ENCODE measurements around the gene RPL29.
"Not testable (repeated sequence)": the region's sequence is repeated elsewhere in the genome, so short reads cannot be mapped to it uniquely, and the experiment has no call there.

Gene RPL29

GRCh38 chr3:51995346-51996163 is at the start of gene RPL29:
Gene RPL29 (minus strand): TSS chr3:51995895. CDS start chr3:51995461, 434 bp downstream.
- peak; percentile 95 for DNase-seq (ENCODE audit: low spot score)

- DNase-seq (ENCODE audit: low spot score), result no peak
Measured at GRCh38 chr3:52044869-52045619, 49.3 kb upstream of the RPL29 start.

- no peak for DNase-seq (ENCODE audit: low spot score)
Measured at GRCh38 chr3:52043750-52044149, 48.1 kb upstream of the RPL29 start.

- DNase-seq (ENCODE audit: low spot score), result not testable (repeated sequence)
Measured at GRCh38 chr3:52043039-52043438, 47.3 kb upstream of the RPL29 start.

GRCh38 chr3:52041118-52041731 is 45.5 kb upstream of the RPL29 start:
- no peak for DNase-seq (ENCODE audit: low spot score)

GRCh38 chr3:52040600-52040999 is 44.9 kb upstream of the RPL29 start:
- DNase-seq (ENCODE audit: low spot score), result no peak

- DNase-seq (ENCODE audit: low spot score), result peak; percentile 55
Measured at GRCh38 chr3:52039846-52040245, 44.2 kb upstream of the RPL29 start.

- DNase-seq (ENCODE audit: low spot score), result no peak
Measured at GRCh38 chr3:52039426-52039825, 43.7 kb upstream of the RPL29 start.

GRCh38 chr3:52038227-52038626 is 42.5 kb upstream of the RPL29 start:
- DNase-seq (ENCODE audit: low spot score), result no peak

GRCh38 chr3:52037291-52037690 is 41.6 kb upstream of the RPL29 start:
- no peak for DNase-seq (ENCODE audit: low spot score)

GRCh38 chr3:52036829-52037228 is 41.1 kb upstream of the RPL29 start:
- no peak for DNase-seq (ENCODE audit: low spot score)

GRCh38 chr3:52036222-52036694 is 40.6 kb upstream of the RPL29 start:
- DNase-seq (ENCODE audit: low spot score), result no peak

GRCh38 chr3:52034651-52035050 is 39.0 kb upstream of the RPL29 start:
- DNase-seq (ENCODE audit: low spot score), result no peak

GRCh38 chr3:52034212-52034611 is 38.5 kb upstream of the RPL29 start:
- DNase-seq (ENCODE audit: low spot score), result no peak

- not testable (repeated sequence) for DNase-seq (ENCODE audit: low spot score)
Measured at GRCh38 chr3:52033748-52034147, 38.1 kb upstream of the RPL29 start.

GRCh38 chr3:52032702-52033408 is 37.2 kb upstream of the RPL29 start:
- DNase-seq (ENCODE audit: low spot score), result no peak

GRCh38 chr3:52031896-52032295 is 36.2 kb upstream of the RPL29 start:
- DNase-seq (ENCODE audit: low spot score), result no peak

- no peak for DNase-seq (ENCODE audit: low spot score)
Measured at GRCh38 chr3:52030714-52031310, 35.1 kb upstream of the RPL29 start.

GRCh38 chr3:52029535-52029934 is 33.8 kb upstream of the RPL29 start:
- no peak for DNase-seq (ENCODE audit: low spot score)

GRCh38 chr3:52029053-52029452 is 33.4 kb upstream of the RPL29 start:
- DNase-seq (ENCODE audit: low spot score), result no peak

GRCh38 chr3:52028572-52028971 is 32.9 kb upstream of the RPL29 start:
- peak; percentile 56 for DNase-seq (ENCODE audit: low spot score)

GRCh38 chr3:52026041-52026440 is 30.3 kb upstream of the RPL29 start:
- DNase-seq (ENCODE audit: low spot score), result no peak

Measured in AG08396 (cell line).